LNCAP (cell line): ENCODE data around the gene WDR5.

Experiments
- CTCF ChIP-seq: fragments of 450-650 bp; IDR thresholded peaks from 2 replicates; pipeline ENCODE4 v1.5.1; 2017; ENCODE audit warnings: mild to moderate bottlenecking

Gene WDR5

GRCh38 chr9:134128727-134129679 is 6.9 kb upstream of the WDR5 start:
- TF ChIP-seq CTCF = no peak

- no peak for TF ChIP-seq CTCF
Observed at GRCh38 chr9:134130503-134131375, 5.1 kb upstream of the WDR5 start.

- no peak for TF ChIP-seq CTCF
Observed at GRCh38 chr9:134131471-134132207, 4.2 kb upstream of the WDR5 start.

- no peak for TF ChIP-seq CTCF
Observed at GRCh38 chr9:134132208-134132870, 3.5 kb upstream of the WDR5 start.

GRCh38 chr9:134134949-134135342 is 936 bp upstream of the WDR5 start:
- no peak for TF ChIP-seq CTCF

GRCh38 chr9:134136118-134136995 is 475 bp downstream of the WDR5 start:
- TF ChIP-seq CTCF = no peak
